ENCODE measurements around the gene CEACAM21.
"Not testable (repeated sequence)": the region's sequence is repeated elsewhere in the genome, so short reads cannot be mapped to it uniquely, and the experiment has no call there.

The CEACAM21 gene

DNA sequence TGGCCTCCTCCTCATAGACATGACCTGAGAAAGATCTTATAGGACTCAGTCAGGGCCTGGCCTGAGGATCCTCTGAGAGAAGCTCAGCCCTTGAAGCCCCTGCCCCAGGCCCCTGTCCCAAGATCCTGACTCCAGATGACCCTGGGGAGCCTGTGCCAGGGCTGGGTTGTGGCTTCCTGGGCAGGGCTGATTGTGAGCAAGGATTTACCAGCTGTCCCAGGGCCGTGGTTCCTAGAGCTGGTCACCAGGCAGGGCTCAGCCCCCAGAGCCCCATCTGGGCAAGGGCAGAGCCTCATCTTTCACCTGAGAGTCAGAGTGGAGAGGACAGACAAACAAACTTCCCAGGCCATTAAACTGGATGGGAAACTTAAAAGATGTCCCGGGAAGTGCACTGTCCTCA is 1.9 kb downstream of the CEACAM21 start (continued):
- TF ChIP-seq, protein P1, sequence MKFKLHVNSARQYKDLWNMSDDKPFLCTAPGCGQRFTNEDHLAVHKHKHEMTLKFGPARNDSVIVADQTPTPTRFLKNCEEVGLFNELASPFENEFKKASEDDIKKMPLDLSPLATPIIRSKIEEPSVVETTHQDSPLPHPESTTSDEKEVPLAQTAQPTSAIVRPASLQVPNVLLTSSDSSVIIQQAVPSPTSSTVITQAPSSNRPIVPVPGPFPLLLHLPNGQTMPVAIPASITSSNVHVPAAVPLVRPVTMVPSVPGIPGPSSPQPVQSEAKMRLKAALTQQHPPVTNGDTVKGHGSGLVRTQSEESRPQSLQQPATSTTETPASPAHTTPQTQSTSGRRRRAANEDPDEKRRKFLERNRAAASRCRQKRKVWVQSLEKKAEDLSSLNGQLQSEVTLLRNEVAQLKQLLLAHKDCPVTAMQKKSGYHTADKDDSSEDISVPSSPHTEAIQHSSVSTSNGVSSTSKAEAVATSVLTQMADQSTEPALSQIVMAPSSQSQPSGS (tag by site-specific recombination; IDR thresholded peaks at IDR 0.05; ENCODE audit: low read depth): no peak
- no peak for TF ChIP-seq ZNF791 (tag by site-specific recombination; IDR thresholded peaks at IDR 0.05)
- TF ChIP-seq ZNF449 (tag by site-specific recombination; IDR thresholded peaks at IDR 0.05): no peak
- no peak for TF ChIP-seq ZNF596 (tag by site-specific recombination; IDR thresholded peaks at IDR 0.05)

DNA sequence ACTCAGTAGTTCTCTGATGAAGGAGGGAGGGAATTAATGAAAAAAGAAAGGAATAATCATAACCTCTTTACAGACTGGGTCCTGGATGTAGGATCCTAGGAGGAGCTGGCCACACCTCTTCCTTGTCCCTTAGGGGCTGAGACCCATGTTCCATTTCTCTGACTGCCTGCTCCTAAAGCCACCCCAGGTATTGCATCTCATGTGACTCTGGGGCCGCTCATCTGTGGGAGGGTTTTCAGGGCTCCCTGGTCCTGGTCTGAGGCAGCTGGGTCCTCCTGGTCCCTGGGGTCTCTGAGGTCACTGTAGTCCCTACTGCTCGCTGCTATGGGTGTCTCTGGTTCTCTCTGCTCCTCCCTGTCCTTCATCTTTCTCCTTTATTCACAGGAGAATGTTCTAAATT is 2.9 kb downstream of the CEACAM21 start:
- Histone ChIP-seq H3K4me3 (ENCODE audit: low read depth, low read length) (no peak overlapping the region), H3K4me1 (ENCODE audit: control insufficient read depth, insufficient read depth, low read length) (no peaks in the 10 kb centered on the region), H3K27ac (ENCODE audit: extremely low read depth, low read depth, low read length) (no peak overlapping the region), H3K36me3 (ENCODE audit: control insufficient read depth in 2 of 2, insufficient read depth in 1 of 2, low read length in 2 of 2) (no peaks in the 10 kb centered on the region), H3K9me3 (ENCODE audit: control insufficient read depth, insufficient read depth, low read depth, low read length) (no peaks in the 10 kb centered on the region; the same call in 1 of the 2 replicates)
- ChIA-PET CTCF (interaction anchor here (0.6 to 6.9 kb wide), 7 partner anchors 9 to 1891 kb away, joined by 3 to 38 read pairs (median 4); no protein-coding TSS in a partner anchor), POLR2A (no interaction called here)
- TF ChIP-seq ZNF394 (tag by site-specific recombination; IDR thresholded peaks at IDR 0.05; ENCODE audit: borderline replicate concordance) (no peak), ZNF398 (tag by site-specific recombination; IDR thresholded peaks at IDR 0.05) (no peak), PRDM1 (tag by site-specific recombination; IDR thresholded peaks at IDR 0.05) (no peak), ZNF221 (tag by site-specific recombination; IDR thresholded peaks at IDR 0.05; ENCODE audit: borderline replicate concordance) (no peak), ZNF571 (tag by site-specific recombination; IDR thresholded peaks at IDR 0.05) (no peak), CTCF (tag by site-specific recombination; IDR thresholded peaks at IDR 0.05) (no peak), ZNF335 (tag by site-specific recombination; conservative IDR thresholded peaks at IDR 0.05) (no peak), ZNF548 (tag by site-specific recombination; IDR thresholded peaks at IDR 0.05) (no peak), PRDM10 (tag by site-specific recombination; IDR thresholded peaks at IDR 0.05) (no peak), ZEB2 (tag by site-specific recombination; IDR thresholded peaks at IDR 0.05) (no peak), ZBTB8A (tag by site-specific recombination; IDR thresholded peaks at IDR 0.05) (no peak), ZNF24 (tag by site-specific recombination; IDR thresholded peaks at IDR 0.05) (no peak), ZNF521 (tag by site-specific recombination; IDR thresholded peaks at IDR 0.05) (no peak), ZNF404 (tag by site-specific recombination; IDR thresholded peaks at IDR 0.05) (no peak)
- TF ChIP-seq, protein P2, sequence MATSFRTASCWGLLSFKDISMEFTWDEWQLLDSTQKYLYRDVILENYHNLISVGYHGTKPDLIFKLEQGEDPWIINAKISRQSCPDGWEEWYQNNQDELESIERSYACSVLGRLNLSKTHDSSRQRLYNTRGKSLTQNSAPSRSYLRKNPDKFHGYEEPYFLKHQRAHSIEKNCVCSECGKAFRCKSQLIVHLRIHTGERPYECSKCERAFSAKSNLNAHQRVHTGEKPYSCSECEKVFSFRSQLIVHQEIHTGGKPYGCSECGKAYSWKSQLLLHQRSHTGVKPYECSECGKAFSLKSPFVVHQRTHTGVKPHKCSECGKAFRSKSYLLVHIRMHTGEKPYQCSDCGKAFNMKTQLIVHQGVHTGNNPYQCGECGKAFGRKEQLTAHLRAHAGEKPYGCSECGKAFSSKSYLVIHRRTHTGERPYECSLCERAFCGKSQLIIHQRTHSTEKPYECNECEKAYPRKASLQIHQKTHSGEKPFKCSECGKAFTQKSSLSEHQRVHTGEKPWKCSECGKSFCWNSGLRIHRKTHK (tag by site-specific recombination; IDR thresholded peaks at IDR 0.05): no peak
- TF ChIP-seq, protein P3, sequence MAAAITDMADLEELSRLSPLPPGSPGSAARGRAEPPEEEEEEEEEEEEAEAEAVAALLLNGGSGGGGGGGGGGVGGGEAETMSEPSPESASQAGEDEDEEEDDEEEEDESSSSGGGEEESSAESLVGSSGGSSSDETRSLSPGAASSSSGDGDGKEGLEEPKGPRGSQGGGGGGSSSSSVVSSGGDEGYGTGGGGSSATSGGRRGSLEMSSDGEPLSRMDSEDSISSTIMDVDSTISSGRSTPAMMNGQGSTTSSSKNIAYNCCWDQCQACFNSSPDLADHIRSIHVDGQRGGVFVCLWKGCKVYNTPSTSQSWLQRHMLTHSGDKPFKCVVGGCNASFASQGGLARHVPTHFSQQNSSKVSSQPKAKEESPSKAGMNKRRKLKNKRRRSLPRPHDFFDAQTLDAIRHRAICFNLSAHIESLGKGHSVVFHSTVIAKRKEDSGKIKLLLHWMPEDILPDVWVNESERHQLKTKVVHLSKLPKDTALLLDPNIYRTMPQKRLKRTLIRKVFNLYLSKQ (tag by site-specific recombination; IDR thresholded peaks at IDR 0.05; ENCODE audit: borderline replicate concordance): no peak

GRCh38 chr19:41581068-41581467 is 5.1 kb downstream of the CEACAM21 start:
- POLR2A ChIA-PET; H3K9me3 ChIP-seq (ENCODE audit: control insufficient read depth, insufficient read depth, low read depth, low read length); H3K4me3 ChIP-seq (ENCODE audit: low read depth, low read length); H3K27ac ChIP-seq (ENCODE audit: extremely low read depth, low read depth, low read length); H3K4me1 ChIP-seq (ENCODE audit: control insufficient read depth, insufficient read depth, low read length); H3K36me3 ChIP-seq (ENCODE audit: control insufficient read depth in 2 of 2, insufficient read depth in 1 of 2, low read length in 2 of 2): not testable (repeated sequence)
- CTCF ChIA-PET: interaction anchor here (1.0 to 6.9 kb wide), 7 partner anchors 11 to 172 kb away, joined by 3 to 38 read pairs (median 5); no protein-coding TSS in a partner anchor

Measured in HEK293 (cell line).